ENCODE data around the gene FOXP2.

The FOXP2 gene

DNA sequence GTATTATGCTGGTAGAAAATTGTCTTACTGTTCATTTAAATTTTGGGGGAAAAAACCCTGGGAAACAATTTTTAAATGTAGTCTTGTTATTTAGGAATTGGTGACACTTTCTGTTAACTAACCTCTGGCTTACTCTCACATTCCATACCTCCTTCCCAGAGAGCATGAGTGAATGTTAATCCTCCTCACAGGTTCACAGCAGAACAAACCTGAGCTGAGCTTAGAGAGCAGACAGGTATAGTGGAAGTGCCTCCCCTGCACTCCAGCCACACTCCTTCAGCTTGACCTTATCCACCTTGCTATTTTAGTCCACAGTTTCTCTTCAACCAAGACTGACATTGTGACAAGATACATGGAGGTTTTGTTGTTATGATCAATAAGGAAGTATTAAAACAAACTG lies 235.9 kb downstream of the FOXP2 start:
- in situ Hi-C loops (cut with MboI; ENCODE audit: low sequenced_read_pairs), result no loop called here

DNA sequence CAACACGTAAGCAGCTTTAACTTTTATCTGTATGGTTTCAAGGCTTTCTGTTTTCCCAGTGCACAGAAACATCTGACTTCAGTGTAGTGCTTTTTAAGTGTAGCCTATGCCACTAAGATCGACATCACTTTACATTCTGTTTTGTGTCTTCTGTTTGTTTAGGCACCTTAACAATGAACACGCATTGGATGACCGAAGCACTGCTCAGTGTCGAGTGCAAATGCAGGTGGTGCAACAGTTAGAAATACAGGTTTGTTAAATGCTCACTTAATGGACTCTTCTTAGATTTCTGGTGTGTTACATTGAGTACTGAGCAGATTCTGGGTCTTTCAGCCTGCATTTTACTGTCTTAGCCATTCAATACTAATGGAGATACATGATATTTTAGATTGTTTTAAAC lies 237.4 kb downstream of the FOXP2 start:
- in situ Hi-C loops (cut with MboI; ENCODE audit: low sequenced_read_pairs), result no loop called here

- in situ Hi-C loops (cut with MboI; ENCODE audit: low sequenced_read_pairs), result no loop called here
Measured at GRCh38 chr7:114653364-114654088, 238.9 kb downstream of the FOXP2 start.

DNA sequence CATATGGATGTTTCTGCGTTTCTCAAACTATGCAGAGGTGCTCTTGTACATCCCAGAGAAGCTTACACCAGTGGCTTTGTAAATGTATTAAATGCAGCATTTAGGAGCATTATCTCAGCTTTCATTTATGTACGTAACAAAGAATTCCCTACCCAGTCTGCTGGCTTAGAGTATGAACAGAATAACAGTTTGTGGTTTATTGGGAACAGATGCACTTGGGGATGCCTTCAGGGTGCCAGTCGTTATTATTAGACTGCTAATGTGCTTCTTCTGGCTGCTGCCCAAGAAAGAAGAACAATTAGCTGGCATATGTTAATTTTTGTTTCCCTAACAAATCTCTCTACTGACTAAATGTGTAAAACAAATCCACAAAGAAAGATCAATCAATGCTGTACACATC lies 241.9 kb downstream of the FOXP2 start:
- in situ Hi-C loops (cut with MboI; ENCODE audit: low sequenced_read_pairs), result no loop called here

- in situ Hi-C loops (cut with MboI; ENCODE audit: low sequenced_read_pairs), result no loop called here
Measured at GRCh38 chr7:114657279-114657678, 242.7 kb downstream of the FOXP2 start.

GRCh38 chr7:114658216-114658615 lies 243.6 kb downstream of the FOXP2 start:
- in situ Hi-C loops (cut with MboI; ENCODE audit: low sequenced_read_pairs), result no loop called here

DNA sequence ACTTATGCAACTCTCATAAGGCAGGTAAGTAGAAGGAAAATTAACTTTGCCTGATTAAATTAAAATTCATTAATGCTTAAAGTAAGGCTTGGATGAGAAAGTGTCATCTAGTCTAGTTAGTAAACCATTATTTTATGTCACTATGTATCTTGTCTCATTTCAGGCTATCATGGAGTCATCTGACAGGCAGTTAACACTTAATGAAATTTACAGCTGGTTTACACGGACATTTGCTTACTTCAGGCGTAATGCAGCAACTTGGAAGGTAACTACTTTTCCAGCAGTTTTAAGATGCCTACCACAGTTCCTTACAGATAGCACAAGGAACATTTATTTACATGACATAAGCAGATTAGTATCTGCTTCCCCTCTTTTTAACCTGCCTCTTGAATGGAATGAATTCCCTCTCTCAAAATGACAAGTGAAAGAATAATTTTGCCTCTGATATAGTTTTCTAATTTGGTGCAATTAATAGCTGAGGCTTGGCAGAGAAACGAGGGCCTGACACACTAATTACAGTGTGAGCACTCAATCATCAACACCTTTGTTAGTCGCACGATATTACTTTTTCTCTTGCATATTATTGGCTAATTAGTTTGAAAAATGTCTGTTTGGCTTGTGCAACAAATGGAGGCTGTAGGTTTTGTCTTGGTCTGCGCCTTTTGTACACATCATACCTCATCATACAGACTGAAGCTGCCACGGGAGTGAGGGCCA lies 245.0 kb downstream of the FOXP2 start:
- in situ Hi-C loops (cut with MboI; ENCODE audit: low sequenced_read_pairs), result no loop called here

DNA sequence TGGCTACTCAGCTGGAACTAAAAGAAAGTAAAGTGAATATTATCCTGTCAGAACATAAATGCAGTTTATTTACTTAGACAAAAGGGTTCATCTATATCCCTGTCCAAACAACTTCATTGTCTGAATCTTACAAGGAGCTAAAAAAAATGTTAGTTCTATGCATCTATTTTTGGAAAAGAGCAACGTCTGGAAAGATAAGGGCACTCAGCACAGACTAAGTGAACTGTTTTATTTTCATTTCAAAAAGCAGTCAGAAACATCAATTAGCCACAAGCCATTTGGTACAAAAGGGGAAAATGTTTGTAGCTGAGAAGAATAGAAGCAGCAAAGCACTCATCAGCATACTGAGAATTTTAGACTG lies 245.5 kb downstream of the FOXP2 start:
- in situ Hi-C loops (cut with MboI; ENCODE audit: low sequenced_read_pairs), result no loop called here

GRCh38 chr7:114660753-114661152 lies 246.1 kb downstream of the FOXP2 start:
- in situ Hi-C loops (cut with MboI; ENCODE audit: low sequenced_read_pairs), result no loop called here

- in situ Hi-C loops (cut with MboI; ENCODE audit: low sequenced_read_pairs), result no loop called here
Measured at GRCh38 chr7:114662002-114662677, 247.5 kb downstream of the FOXP2 start.

DNA sequence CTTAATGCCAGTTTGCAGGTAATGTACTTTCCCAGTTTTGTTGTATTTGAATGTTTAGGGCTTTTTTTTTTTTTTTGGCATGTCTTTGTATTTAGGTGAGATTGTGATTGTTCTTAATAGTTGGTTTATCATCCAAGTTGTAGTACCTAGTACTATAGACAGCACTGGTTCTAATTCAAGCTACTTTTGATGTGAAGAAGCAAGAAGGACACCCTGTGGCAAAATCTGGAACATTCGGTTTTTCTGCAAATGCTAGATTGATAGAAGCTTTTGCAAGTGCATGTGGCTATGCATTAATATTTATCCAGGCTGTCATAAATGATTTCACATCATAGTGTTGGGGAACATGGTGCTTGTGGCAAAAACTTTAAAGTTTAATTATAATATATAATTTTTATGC lies 248.9 kb downstream of the FOXP2 start:
- in situ Hi-C loops (cut with MboI; ENCODE audit: low sequenced_read_pairs), result no loop called here

DNA sequence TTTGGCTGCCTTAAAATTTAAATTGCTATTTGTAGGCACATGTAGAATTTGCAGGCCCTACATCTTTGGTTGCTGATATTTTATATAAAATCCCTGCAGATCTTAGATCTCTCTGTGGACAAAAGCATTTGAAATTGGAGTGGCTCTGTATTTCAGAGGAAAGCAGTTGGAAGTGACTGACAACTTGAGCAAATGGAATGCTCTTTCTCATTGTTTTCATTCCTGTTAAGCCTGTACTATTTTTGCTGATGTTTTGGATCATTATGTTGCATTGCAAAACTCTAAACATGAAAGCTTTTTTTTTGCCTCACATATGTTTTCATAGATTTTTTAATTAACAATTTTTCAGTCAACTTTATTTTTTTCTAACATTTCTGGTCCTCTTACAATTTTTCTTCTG lies 256.1 kb downstream of the FOXP2 start:
- in situ Hi-C loops (cut with MboI; ENCODE audit: low sequenced_read_pairs), result no loop called here

DNA sequence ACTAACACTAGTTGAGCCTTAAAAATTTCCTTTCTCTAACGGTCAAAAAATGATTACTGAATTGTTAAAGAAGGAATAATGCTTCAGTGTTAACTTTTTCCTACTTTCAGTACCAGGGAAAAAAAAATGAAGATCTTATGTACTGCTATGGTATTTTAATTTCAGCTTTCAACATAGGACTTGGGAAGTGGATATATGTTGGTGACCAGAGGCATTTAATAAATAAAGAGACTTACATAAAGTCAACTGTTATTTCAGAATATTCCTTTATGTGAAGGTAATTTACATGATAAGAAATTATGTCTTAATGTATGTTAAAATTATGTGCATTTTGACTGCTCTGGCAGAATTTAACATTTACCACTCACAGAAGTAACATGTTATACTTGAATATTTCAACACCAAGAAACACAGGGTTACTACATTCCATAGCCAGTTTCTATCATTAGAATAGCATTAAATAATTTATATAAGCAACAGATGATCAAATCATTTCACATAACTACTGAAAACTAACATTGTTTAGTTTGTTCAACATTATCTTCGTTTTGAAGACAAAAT lies 257.0 kb downstream of the FOXP2 start:
- in situ Hi-C loops (cut with MboI; ENCODE audit: low sequenced_read_pairs), result no loop called here

- in situ Hi-C loops (cut with MboI; ENCODE audit: low sequenced_read_pairs), result no loop called here
Measured at GRCh38 chr7:114678116-114678515, 263.5 kb downstream of the FOXP2 start.

- in situ Hi-C loops (cut with MboI; ENCODE audit: low sequenced_read_pairs), result no loop called here
Measured at GRCh38 chr7:114687238-114687637, 272.6 kb downstream of the FOXP2 start.

DNA sequence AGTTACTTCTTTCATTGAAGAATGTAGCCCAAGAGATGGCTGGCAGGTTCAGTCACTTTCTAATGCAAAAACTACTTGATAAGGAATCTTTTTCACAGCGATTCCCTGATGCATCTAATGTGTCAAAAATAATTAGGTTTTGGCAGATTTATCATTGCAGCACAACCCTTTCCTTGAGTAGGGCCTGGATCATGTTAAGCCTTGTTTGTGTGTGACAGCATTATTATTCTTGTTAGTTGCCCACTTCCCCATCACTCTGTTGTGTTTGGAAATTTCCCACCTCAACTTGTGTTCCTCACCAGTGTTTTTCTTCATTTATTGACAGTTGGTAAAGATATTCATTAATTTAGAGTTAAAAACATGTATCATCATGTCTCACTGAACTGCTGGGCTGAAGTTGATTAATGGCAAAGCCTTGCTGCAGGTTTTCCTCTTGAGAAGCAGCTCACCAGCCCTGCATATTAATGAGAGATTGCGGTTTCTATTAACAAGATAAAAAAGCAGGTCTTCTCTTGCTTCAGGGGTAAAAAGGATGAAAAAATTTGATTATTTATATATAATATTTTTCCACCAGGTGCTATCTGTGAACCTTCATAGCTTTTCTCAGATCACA lies 273.9 kb downstream of the FOXP2 start:
- in situ Hi-C loops (cut with MboI; ENCODE audit: low sequenced_read_pairs), result no loop called here

GRCh38 chr7:114689406-114689805 lies 274.8 kb downstream of the FOXP2 start:
- in situ Hi-C loops (cut with MboI; ENCODE audit: low sequenced_read_pairs), result no loop called here

GRCh38 chr7:114691605-114692004 lies 277.0 kb downstream of the FOXP2 start:
- in situ Hi-C loops (cut with MboI; ENCODE audit: low sequenced_read_pairs), result no loop called here

- in situ Hi-C loops (cut with MboI; ENCODE audit: low sequenced_read_pairs), result no loop called here
Measured at GRCh38 chr7:114695182-114695581, 280.6 kb downstream of the FOXP2 start.

- in situ Hi-C loops (cut with MboI; ENCODE audit: low sequenced_read_pairs), result no loop called here
Measured at GRCh38 chr7:114700247-114700928, 285.8 kb downstream of the FOXP2 start.

DNA sequence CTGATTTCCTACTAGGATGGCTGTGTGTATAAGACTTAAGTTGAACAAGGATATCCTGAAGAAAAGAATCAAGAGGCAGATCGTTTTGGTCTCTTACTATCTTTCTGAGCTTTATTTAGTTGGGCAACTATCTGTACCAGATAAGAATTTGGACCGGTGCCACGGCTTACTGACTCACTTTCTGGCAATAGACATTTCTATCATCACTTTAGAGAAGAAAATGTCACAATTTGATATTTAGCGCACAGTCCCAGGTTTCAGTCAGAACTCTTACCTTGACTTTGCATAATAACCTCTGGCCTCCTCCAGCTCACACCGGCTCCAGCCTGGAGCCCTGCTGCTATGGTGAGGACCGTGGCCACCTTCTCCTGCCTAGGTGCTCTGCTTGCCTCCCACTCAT lies 289.1 kb downstream of the FOXP2 start:
- in situ Hi-C loops (cut with MboI; ENCODE audit: low sequenced_read_pairs), result no loop called here
